HG02588 (cell line): ENCODE data around the gene ADAMTS8.

Source experiments
- ATAC-seq: cut with Tn5 transposase; IDR thresholded peaks from one replicate; pipeline ENCODE4 v1.9.1; 2021; ENCODE audit warnings: mild to moderate bottlenecking, moderate library complexity; ENCODE audit not compliant: unreplicated experiment

Gene ADAMTS8

GRCh38 chr11:130421697-130422096 is 6.7 kb downstream of the ADAMTS8 start:
- ATAC-seq: no peak

DNA sequence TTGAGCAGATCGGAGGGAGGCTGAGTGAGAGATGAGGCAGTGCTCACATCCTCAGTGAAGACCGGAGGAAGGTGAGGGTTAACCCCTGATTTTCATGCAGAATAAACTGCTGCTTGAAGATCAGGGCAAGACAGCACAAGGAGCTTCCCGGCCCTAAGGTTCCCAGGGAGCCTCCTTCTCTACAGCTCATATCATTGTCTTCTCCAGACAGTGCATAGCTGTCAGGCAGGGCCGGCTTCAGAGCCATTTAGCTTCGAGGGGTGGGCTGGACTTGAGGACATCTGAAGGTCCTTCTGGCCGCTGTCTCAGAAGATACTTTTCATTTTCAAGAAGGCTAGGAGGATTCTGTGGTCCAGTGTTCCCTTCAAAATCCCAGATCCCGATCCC is 7.2 kb downstream of the ADAMTS8 start:
- no peak for ATAC-seq

DNA sequence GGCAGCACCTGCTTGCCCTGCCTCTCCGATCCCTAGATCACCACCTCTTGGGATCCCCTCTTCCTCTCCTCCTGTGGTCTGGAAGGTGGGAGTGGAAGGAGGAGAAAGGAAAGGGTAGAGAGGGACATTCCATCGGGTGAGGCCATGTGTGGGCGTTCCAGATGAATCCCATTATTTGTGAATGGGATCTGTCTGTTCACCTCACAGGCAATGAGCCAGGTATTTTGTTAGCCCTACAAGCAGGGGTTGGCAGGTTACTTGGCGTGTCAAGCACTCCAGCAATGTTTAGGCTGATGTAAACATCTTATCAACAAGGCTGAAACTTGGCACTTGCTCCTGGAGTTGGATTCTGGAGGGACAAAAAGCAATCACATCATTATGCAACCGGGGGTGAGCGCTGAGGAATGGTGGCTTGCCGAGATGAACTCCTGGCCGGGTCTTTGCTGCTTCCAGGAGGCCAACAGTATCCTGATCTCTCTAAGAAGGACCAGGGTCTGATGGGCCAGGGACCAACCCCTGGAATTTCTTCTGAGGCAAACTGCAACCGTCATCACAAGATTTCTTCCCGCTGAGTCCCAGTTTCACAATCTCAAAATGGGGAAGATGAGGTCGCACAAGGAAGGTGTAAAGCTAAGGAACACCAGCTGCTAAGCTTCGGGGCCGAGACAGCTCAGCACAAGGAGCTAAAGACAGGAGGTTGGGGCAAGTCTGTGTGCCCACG is 7.8 kb downstream of the ADAMTS8 start:
- ATAC-seq: no peak

DNA sequence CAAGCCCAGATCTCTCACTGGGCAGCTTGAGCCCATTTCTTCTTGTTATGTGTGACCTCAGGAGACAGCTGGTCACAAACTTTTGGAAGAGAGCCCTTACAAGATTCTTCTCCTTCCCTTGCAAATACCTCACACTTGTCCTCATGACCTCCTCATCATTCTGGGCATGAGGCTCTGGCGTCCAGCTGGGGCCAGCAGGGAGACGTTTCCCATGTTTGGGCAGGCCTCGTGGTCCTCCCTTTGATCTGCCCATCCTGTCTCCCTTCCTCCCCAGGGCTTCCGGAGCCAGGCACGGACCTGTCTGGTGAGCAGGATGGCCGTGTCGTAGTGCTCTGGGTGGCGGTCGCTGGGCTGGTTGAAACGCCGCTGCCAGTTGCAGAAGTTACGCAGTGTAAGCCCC is 9.7 kb downstream of the ADAMTS8 start:
- no peak for ATAC-seq

DNA sequence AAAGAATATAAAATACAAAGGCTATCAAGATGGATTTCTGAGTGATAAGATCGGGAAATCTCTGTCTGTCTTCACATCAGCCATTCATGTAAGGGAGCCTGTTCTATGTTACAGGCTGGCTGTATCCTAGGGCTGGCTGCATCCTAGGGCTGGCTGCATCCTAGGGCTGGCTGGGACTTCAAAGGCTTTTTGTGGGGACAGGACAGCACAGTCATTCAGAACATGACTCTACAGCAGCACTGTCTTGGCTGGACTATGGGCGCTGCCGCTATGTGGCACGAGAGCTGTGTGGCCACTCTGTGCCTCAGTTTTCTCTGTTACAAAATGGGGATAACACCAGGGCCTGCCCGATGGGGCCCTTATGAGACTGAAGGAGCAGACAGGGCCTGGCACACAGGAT is 10.2 kb downstream of the ADAMTS8 start:
- no peak for ATAC-seq

- ATAC-seq: no peak
Observed at GRCh38 chr11:130416906-130417305, 11.5 kb downstream of the ADAMTS8 start.

- ATAC-seq: no peak
Observed at GRCh38 chr11:130416530-130416882, 11.9 kb downstream of the ADAMTS8 start.

DNA sequence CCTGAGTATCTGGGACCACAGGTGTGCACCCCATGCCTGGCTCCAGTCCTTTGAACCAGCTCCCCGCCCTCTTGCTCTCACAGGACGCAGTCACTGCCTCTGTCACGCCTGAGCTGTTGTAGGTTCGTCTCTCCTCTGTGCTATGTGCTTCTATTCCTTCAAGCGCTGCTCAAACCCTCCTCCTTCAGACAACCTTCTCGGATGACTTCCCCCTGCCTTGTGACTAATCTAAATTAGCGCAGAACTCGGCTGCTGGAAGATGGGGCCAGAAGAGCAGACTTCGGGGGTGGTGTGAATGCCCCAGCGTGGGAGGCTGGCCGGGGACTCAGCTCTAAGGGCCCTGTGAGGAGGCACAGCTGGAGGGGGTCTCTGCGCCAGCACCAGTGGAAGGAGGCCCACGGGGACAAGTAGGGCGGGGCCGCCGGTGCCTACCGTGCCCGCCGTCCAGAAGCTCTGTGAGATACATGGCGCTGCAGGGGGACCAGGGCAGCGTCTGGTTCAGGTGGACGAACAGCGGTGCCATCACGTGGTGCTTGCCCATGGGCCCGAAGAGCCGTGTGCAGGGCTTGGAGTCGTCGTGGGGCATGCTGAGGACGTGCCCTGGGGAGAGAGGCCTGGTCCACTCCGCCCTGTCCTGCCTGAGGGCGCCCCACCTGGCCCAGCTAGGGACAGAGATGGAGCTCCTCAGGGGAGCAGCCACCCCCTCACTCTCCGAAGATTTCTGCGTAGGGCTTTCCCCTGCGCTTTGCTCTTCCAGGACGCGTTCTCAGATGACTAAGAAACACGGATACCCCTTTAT is 12.5 kb downstream of the ADAMTS8 start:
- no peak for ATAC-seq

- no peak for ATAC-seq
Observed at GRCh38 chr11:130414107-130415080, 14.0 kb downstream of the ADAMTS8 start.

DNA sequence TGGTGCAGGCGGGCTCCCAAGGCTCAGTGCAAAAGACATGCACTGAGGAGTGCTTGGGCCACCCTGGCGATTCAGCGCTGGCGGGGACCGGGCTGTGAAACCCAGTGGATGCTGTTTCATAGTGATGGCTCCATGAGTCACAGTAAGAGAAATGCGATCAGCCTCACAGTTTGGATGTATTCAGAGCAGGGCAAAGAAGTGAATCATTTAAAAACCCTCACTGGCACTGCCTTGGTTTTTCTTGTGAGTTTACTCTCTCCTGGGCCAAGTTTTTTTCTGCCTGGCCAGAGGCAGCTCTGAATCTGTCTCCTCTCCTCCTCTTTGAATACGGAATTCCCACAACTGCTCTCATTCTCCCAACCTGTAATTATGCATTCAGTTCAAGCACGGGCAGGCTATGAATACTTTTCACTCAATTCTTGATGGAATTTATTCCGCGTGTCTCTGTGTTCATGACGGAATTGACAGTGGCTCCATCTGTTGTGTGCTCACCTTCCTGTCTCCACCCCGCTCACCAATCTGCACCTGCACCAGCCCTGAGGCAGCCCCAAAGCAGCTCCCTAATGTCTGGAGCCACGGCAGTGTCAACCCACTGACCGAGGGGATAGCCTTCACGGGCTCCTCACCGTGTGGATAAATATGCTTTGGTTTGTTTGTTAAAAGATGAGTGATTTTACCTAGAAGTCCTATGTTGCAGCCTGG is 14.9 kb downstream of the ADAMTS8 start:
- no peak for ATAC-seq

- ATAC-seq: no peak
Observed at GRCh38 chr11:130411223-130411622, 17.2 kb downstream of the ADAMTS8 start.

DNA sequence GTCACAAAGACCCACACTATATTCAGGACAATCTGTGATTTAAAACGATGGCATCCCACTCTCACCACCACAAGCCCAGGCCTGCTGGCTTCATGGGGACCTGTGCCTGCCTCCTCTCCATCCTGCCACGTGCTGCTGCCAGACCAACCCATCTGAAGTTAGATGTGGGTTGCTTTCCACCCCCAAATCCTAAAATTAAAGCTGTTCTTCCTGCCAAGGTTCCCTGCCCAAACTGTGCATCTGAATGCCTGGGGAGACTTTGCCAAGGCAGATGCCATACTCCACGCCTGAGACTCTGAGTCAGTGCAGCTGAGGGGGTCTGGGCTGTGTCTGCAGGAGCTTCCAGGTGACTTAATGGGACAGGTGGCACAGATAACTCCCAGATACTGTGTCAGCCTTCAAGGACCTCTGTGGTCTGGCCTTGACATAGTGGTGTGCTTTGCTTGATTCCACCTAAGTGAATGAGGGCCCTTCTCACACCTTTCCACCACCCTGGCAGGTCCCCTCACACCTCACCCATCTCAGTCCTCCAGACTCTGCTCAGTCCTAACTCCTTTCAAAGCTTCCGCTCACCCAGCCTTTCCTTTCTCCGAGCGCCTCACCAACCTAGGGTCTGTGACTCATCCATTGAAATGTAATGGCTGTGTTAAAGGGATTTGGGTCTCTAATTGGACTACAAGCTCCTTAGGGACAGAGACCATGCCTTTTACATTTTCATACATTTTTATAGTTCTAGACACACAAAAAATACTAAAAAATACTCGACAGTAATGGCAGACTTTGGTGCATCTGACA is 18.6 kb downstream of the ADAMTS8 start:
- ATAC-seq: no peak

GRCh38 chr11:130408901-130409300 is 19.5 kb downstream of the ADAMTS8 start:
- ATAC-seq: no peak

- ATAC-seq: no peak
Observed at GRCh38 chr11:130408401-130408890, 20.0 kb downstream of the ADAMTS8 start.

DNA sequence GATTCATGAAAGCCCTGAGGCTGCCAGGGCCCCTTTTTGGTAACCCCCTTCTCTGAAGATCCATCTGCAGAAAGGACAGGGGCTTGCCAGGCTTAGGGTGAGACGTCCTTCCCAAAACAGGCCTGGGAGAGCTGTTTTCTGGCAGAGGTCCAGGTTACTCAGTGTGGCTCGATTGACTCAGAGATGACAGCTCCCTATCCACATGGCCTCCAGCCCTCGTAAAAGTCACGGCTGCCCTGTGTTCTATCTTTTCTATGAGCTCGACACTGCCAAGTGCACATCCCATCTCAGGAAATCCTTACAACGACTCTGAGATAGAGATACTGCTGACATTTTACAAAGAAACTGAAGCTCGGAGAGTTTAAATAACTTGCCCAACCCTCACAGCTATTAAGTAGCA is 20.4 kb downstream of the ADAMTS8 start:
- no peak for ATAC-seq

DNA sequence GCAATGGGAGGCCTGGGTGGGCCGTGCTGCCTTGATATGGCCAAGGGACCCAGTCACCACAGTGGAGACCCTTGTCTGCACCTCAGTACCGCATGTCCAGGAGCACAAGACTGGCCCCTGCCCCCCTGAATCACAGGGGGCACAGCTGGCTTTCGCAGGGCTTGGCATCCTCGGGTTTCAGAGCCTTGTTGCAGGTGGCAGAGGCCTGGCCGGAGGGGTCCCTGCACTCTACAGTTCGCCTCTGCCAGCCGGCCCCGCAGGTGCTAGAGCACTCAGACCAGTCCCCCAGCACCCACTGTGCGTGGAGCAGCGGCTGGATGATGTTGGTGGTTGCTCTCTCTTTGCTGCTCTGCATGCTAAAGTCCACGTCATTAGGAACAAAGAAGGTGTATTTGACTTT is 23.0 kb downstream of the ADAMTS8 start:
- ATAC-seq: no peak

DNA sequence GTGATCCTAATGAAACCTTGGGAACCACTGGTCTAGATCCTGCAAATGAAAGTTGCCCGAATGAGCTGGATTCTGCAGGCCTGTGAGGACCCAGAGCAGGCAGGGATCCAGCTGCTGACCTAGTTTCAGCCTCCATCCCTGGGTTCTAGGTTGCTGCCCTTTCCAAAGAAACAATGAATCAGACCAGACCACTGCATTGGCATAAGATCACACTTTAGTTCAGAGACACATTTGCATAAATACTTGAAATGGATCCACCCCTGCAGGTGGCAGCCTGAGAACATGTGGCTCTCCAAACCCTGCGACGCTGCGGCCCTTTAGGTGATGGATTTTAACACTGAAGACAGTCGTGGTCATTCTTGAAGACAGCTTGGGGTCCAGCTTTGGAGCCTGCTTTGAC is 23.7 kb downstream of the ADAMTS8 start:
- no peak for ATAC-seq

- ATAC-seq: no peak
Observed at GRCh38 chr11:130403967-130404366, 24.4 kb downstream of the ADAMTS8 start.

DNA sequence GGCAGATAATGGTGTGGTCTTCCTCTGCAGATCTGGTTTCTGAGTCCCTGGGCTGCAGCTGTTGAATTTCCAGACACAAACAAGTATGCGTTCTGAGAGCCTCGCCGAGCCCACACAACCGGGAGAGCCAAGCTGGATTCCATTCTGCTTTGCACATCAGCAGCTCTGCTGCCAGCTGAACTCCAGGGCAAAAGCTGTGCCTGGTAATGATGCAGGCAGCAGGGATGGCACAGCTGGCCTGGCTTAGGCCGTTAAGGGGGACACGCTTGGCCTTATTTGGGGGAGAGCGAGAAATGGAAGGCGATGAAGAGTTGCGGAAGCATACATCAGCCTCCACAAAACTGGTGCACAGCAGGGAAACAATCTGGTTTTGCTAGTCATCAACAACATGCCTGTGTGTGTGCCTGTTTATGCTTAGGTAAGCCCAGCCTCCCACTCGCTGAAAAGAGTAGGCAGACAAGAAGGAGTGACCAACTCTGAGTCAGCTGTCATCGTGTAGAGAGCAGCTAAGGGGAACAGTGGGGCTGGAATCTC is 25.1 kb downstream of the ADAMTS8 start:
- no peak for ATAC-seq

DNA sequence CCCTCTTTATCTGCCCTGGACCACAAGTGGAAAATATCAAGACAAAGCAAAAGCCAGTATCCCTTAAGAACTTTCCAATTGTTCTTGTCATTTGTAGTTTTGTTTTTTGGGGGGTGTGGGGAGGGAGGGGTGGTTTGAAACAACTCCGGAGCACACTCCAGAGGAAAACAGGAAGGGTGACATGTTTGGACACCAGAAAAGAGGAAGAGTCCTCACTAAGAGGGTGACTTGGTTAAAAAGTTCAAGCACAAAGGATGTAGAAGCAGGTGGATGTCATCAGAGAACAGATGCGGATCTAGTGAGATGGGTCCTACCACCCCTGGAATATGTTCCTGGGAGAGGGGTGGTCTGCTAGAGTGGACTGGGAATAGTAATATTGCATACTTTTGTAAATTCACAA is 25.8 kb downstream of the ADAMTS8 start:
- ATAC-seq: no peak
